HepG2 (cell line): ENCODE measurements around the gene HIVEP2. TPM values are rescaled to one million over a fixed set of nuclear protein-coding genes. Genes with fewer than 3 reads are reported as not detected.

Experiments
- ATAC-seq: fragments of 200-7000 bp; cut with Tn5 transposase; 3 replicates; pipeline ENCODE4 v1.9.1; 2020; ENCODE audit warnings: mild to moderate bottlenecking, moderate library complexity
- BruUV-seq: library from RNA; stranded (reverse); fragments of 400-500 nt; replicated peaks from 2 replicates; lab custom pipeline; 2021; lab: Mats Ljungman, UMichigan
- CTCF ChIA-PET: fragments of 300-600 bp; formaldehyde crosslinking; extraction: SDS; loops from one replicate; lab custom pipeline; 2021; ENCODE audit warnings: low total read pairs, inconsistent platforms, low intra/inter-chr PET ratio; lab: Yijun Ruan, JAX
- POLR2A ChIA-PET: fragments of 350-600 bp; sonication (Branson Sonifier 250); formaldehyde crosslinking; loops from one replicate; lab custom pipeline; 2020; ENCODE audit warnings: antibody characterized with exemption, inconsistent platforms; lab: Yijun Ruan, JAX
- DNase-seq: peaks from one replicate; pipeline ENCODE4 v3.0.0-alpha.2; 2015; ENCODE audit warnings: low spot score
- FAIRE-seq: peaks from 3 replicates; lab custom pipeline; 2011; peaks lifted over from hg19 to GRCh38; lab: Jason Lieb, UNC
- H2AFZ ChIP-seq: one replicate; pipeline ENCODE4 v1.6.1; 2011; ENCODE audit warnings: low read length, inconsistent platforms
- H3K27ac ChIP-seq: fragments of 300-600 bp; 3 replicates; pipeline ENCODE4 v1.8.0; 2011; ENCODE audit warnings: mixed run types, mild to moderate bottlenecking, mixed read lengths, low read length, inconsistent platforms; ENCODE audit not compliant: insufficient read depth; ENCODE audit errors: extremely low read length
- H3K27me3 ChIP-seq, 2 experiments: fragments of 200-600 bp in 1 of 2; 2 replicates in 1 of 2; 3 replicates in 1 of 2; pipeline versions ENCODE4 v1.6.0 to v1.8.0; 2011; ENCODE audit warnings: low read length in 2 of 2, mild to moderate bottlenecking in 2 of 2, moderate library complexity in 2 of 2, inconsistent platforms in 1 of 2; ENCODE audit not compliant: insufficient read depth in 2 of 2, control insufficient read depth in 1 of 2
- H3K36me3 ChIP-seq, 2 experiments: fragments of 200-600 bp in 1 of 2; replicated peaks in 1 of 2; 2 replicates in 1 of 2; 3 replicates in 1 of 2; pipeline versions ENCODE4 v1.5.1 to v1.8.0; 2011; ENCODE audit warnings: low read length in 2 of 2, inconsistent platforms in 1 of 2; ENCODE audit not compliant: insufficient read depth in 2 of 2, control insufficient read depth in 1 of 2
- H3K4me1 ChIP-seq: 2 replicates; pipeline ENCODE4 v1.5.1; 2012; ENCODE audit warnings: low read length, inconsistent platforms; ENCODE audit not compliant: insufficient read depth
- H3K4me2 ChIP-seq: 2 replicates; pipeline ENCODE4 v1.6.0; 2011; ENCODE audit warnings: low read depth, low read length, inconsistent platforms
- H3K4me3 ChIP-seq, 3 experiments: fragments of 200-600 bp in 1 of 3; sonication (generic), shearing (Covaris generic) in 1 of 3; replicated peaks in 1 of 3; 2 replicates each; pipeline ENCODE4 v1.5.1; 2011 to 2016; ENCODE audit warnings: low read length in 3 of 3, inconsistent platforms in 2 of 3, low read depth in 2 of 3, mild to moderate bottlenecking in 2 of 3, control low read depth in 1 of 3, mixed read lengths in 1 of 3; ENCODE audit not compliant: insufficient read depth in 1 of 3
- H3K79me2 ChIP-seq: one replicate; pipeline ENCODE4 v1.6.1; 2011; ENCODE audit warnings: low read length, inconsistent platforms; ENCODE audit not compliant: insufficient read depth
- H3K9ac ChIP-seq: 2 replicates; pipeline ENCODE4 v1.6.0; 2011; ENCODE audit warnings: mild to moderate bottlenecking, low read depth, low read length, inconsistent platforms; ENCODE audit not compliant: insufficient read depth
- H3K9me3 ChIP-seq: 2 replicates; pipeline ENCODE4 v1.5.1; 2012; ENCODE audit warnings: mild to moderate bottlenecking, low read length
- H4K20me1 ChIP-seq: 2 replicates; pipeline ENCODE4 v1.6.0; 2011; ENCODE audit warnings: inconsistent platforms, mild to moderate bottlenecking, low read length, moderate library complexity; ENCODE audit not compliant: insufficient read depth
- ATM ChIP-seq: fragments of 450-650 bp; IDR thresholded peaks from 2 replicates; pipeline ENCODE4 v1.7.1; 2017; ENCODE audit warnings: mild to moderate bottlenecking, borderline replicate concordance
- KDM3A ChIP-seq: IDR thresholded peaks from 2 replicates; pipeline ENCODE4 v1.6.1; 2018; ENCODE audit warnings: low read depth, missing compliant biosample characterization
- NR2F6 ChIP-seq, 2 experiments: IDR thresholded peaks; 2 replicates each; pipeline ENCODE4 v1.6.1; 2016; ENCODE audit warnings: antibody characterized with exemption in 1 of 2, mild to moderate bottlenecking in 1 of 2
- PRPF4 ChIP-seq: fragments of 200-400 bp; formaldehyde crosslinking; IDR thresholded peaks from 2 replicates; pipeline ENCODE4 v1.6.1; 2016; ENCODE audit warnings: low read length, low read depth; ENCODE audit not compliant: poor library complexity, severe bottlenecking
- RBM22 ChIP-seq: fragments of 200-400 bp; formaldehyde crosslinking; optimal IDR thresholded peaks from 2 replicates; pipeline ENCODE3; 2017; ENCODE audit warnings: mild to moderate bottlenecking, low read length, moderate library complexity
- ZNF367 ChIP-seq: sonication (generic); formaldehyde crosslinking; IDR thresholded peaks from 2 replicates; pipeline ENCODE4 v1.4.0; 2020; ENCODE audit warnings: missing genetic modification reagents, borderline replicate concordance
- ZNF513 ChIP-seq: sonication (generic); formaldehyde crosslinking; conservative IDR thresholded peaks from 2 replicates; pipeline ENCODE4 v1.5.0; 2020; ENCODE audit warnings: missing genetic modification reagents
- ZNF552 ChIP-seq: sonication (generic); formaldehyde crosslinking; IDR thresholded peaks from 2 replicates; pipeline ENCODE4 v1.9.0; 2022; ENCODE audit warnings: missing genetic modification reagents, mild to moderate bottlenecking, borderline replicate concordance
- ZNF780A ChIP-seq: sonication (generic); formaldehyde crosslinking; IDR thresholded peaks from 2 replicates; pipeline ENCODE4 v1.8.0; 2022; ENCODE audit warnings: mild to moderate bottlenecking, missing genetic modification reagents, moderate library complexity
- ZNF879 ChIP-seq: sonication (generic); formaldehyde crosslinking; IDR thresholded peaks from 2 replicates; pipeline ENCODE4 v1.8.1; 2023; ENCODE audit warnings: missing genetic modification reagents
- WGBS: methylation state at CpG from one replicate; pipeline ENCODE4 v1.1.6; 2017; ENCODE audit warnings: low lambda C conversion rate; 5-methylcytosine and 5-hydroxymethylcytosine counted together
- in situ Hi-C: cut with HindIII; loops from 2 replicates; pipeline ENCODE4 v1.10.0; 2017; ENCODE audit warnings: low pct_unique_long_range_greater_than_20kb; ENCODE audit not compliant: extremely low pct_ligation_motif_present
- intact Hi-C: fragments of 100-400 bp; cut with micrococcal nuclease; formaldehyde crosslinking; loops from one replicate; pipeline ENCODE4 v1.10.0; 2022; ENCODE audit not compliant: unreplicated experiment
- polyA plus RNA-seq, 8 experiments: library from polyadenylated mRNA; depleted of rRNA in 3 of 8; stranded (reverse) in 7 of 8; unstranded in 1 of 8; fragments of >200 nt; fragmentation: Illumina TruSeq in 4 of 8; extraction: Trizol in 4 of 8; gene quantifications; 2 replicates each; pipeline versions ENCODE4 v1.2.1 to v1.2.3, GENCODE V29; 2011 to 2016; ENCODE audit warnings: low read depth in 4 of 8, missing spikeins in 1 of 8, mixed read lengths in 1 of 8; ENCODE audit not compliant: insufficient read depth in 1 of 8
- total RNA-seq, 5 experiments: library from RNA; depleted of rRNA; stranded (reverse); fragments of >200 nt; fragmentation: Illumina TruSeq; extraction: Trizol; gene quantifications; 2 replicates each; pipeline ENCODE4 v1.2.3, GENCODE V29; 2016; ENCODE audit warnings: low read depth in 1 of 5
- TF ChIP-seq, protein P1 (sequence below): sonication (generic); formaldehyde crosslinking; IDR thresholded peaks from 2 replicates; pipeline ENCODE4 v1.4.0; 2020; ENCODE audit warnings: missing genetic modification reagents

Gene HIVEP2
- total and polyA plus RNA-seq, 2 of the 13 experiments (the other 11 are each of a cell fraction or from before 2014, with no cell fraction given), result 3.4 to 12.9 TPM

DNA sequence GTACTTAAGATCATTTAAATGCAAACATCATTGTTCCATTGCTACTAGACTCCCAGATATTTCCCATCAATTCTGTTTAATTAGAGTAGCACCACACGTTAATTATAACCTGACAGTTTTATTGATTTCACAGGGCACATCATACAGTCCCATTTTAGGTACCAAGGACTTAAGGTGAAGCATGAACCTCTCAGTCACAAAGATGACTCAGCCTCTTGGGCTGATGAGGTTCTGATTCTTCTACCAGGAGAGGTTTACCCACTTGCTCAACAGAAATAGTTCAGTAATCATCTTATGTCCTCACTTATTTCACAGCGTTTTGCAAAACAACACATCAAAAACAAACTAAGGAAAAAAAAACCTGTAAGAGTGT, 98.5 kb downstream of the HIVEP2 start:
- ChIA-PET POLR2A (interaction anchor here (1.2 to 2.2 kb wide), 2 partner anchors 81 to 215 kb away, joined by 5 to 14 read pairs; no protein-coding TSS in a partner anchor), CTCF (no interaction called here)
- DNase-seq (no peak), FAIRE-seq (no peak), ATAC-seq (peak; percentile 3)
- peak overlapping the region; percentile 2 to 72 (median 40); a peak in 4 of 6 replicates for H3K4me3 ChIP-seq
- H3K4me2 ChIP-seq, result peak overlapping the region; percentile 92
- no TSS peak for BruUV-seq
- no peaks in the 10 kb centered on the region for H3K36me3 ChIP-seq
- intact Hi-C loops (loop anchor here (1.0 to 5.0 kb wide), 4 partner anchors 23 to 100 kb away; no protein-coding TSS in a partner anchor), in situ Hi-C loops (loop anchor here (5.0 kb wide), 1 partner anchor 101 kb away; the partner anchor contains the start of gene HIVEP2)
- H2AFZ ChIP-seq, result no peak overlapping the region
- no peaks in the 10 kb centered on the region for H3K9me3 ChIP-seq
- H3K79me2 ChIP-seq, result no peaks in the 10 kb centered on the region
- H3K9ac ChIP-seq, result peak overlapping the region; percentile 52
- peaks cover 60% of the 10 kb centered on the region for H3K4me1 ChIP-seq
- TF ChIP-seq PRPF4 (no peak), RBM22 (no peak), ZNF552 (CRISPR knock-in tag) (no peak), ATM (no peak), ZNF780A (CRISPR knock-in tag) (no peak), KDM3A (CRISPR knock-in tag) (no peak), ZNF879 (CRISPR knock-in tag) (0 out of 2 replicates have a peak, but pooled peaks have one; percentile 46), ZNF367 (CRISPR knock-in tag) (no peak), ZNF513 (CRISPR knock-in tag) (no peak), NR2F6 (IDR thresholded peaks at IDR 0.05) (no peak), NR2F6 (CRISPR knock-in tag; IDR thresholded peaks at IDR 0.05) (0 out of 2 replicates have a peak, but pooled peaks have one; percentile 5)
- TF ChIP-seq, protein P1, sequence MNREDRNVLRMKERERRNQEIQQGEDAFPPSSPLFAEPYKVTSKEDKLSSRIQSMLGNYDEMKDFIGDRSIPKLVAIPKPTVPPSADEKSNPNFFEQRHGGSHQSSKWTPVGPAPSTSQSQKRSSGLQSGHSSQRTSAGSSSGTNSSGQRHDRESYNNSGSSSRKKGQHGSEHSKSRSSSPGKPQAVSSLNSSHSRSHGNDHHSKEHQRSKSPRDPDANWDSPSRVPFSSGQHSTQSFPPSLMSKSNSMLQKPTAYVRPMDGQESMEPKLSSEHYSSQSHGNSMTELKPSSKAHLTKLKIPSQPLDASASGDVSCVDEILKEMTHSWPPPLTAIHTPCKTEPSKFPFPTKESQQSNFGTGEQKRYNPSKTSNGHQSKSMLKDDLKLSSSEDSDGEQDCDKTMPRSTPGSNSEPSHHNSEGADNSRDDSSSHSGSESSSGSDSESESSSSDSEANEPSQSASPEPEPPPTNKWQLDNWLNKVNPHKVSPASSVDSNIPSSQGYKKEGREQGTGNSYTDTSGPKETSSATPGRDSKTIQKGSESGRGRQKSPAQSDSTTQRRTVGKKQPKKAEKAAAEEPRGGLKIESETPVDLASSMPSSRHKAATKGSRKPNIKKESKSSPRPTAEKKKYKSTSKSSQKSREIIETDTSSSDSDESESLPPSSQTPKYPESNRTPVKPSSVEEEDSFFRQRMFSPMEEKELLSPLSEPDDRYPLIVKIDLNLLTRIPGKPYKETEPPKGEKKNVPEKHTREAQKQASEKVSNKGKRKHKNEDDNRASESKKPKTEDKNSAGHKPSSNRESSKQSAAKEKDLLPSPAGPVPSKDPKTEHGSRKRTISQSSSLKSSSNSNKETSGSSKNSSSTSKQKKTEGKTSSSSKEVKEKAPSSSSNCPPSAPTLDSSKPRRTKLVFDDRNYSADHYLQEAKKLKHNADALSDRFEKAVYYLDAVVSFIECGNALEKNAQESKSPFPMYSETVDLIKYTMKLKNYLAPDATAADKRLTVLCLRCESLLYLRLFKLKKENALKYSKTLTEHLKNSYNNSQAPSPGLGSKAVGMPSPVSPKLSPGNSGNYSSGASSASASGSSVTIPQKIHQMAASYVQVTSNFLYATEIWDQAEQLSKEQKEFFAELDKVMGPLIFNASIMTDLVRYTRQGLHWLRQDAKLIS (CRISPR knock-in tag), result 0 out of 2 replicates have a peak, but pooled peaks have one; percentile 1
- H3K27me3 ChIP-seq, result no peaks in the 10 kb centered on the region
- 15% methylated on average over 2 of the region's 2 CpGs for WGBS
- peak overlapping the region; percentile 91 for H3K27ac ChIP-seq
- H4K20me1 ChIP-seq, result no peaks in the 10 kb centered on the region
